Activated naive CD8-positive, alpha-beta T cell (primary cell): ENCODE measurements around the gene TMEM168.
"Not testable (repeated sequence)": the region's sequence is repeated elsewhere in the genome, so short reads cannot be mapped to it uniquely, and the experiment has no call there.

Experiments
- H3K27ac Mint-ChIP-seq: one replicate; pipeline ENCODE4 v1.8.0; 2021; ENCODE audit warnings: mixed read lengths
- H3K27me3 Mint-ChIP-seq: one replicate; pipeline ENCODE4 v1.8.0; 2021; ENCODE audit warnings: mixed read lengths
- H3K36me3 Mint-ChIP-seq: one replicate; pipeline ENCODE4 v1.8.0; 2021; ENCODE audit warnings: mixed read lengths
- H3K4me1 Mint-ChIP-seq: one replicate; pipeline ENCODE4 v1.8.0; 2021; ENCODE audit warnings: low read depth, mixed read lengths
- H3K4me3 Mint-ChIP-seq: one replicate; pipeline ENCODE4 v1.8.0; 2021; ENCODE audit warnings: mild to moderate bottlenecking, mixed read lengths
- H3K9me3 Mint-ChIP-seq: one replicate; pipeline ENCODE4 v1.8.0; 2021; ENCODE audit warnings: low read depth, mixed read lengths

The TMEM168 gene

DNA sequence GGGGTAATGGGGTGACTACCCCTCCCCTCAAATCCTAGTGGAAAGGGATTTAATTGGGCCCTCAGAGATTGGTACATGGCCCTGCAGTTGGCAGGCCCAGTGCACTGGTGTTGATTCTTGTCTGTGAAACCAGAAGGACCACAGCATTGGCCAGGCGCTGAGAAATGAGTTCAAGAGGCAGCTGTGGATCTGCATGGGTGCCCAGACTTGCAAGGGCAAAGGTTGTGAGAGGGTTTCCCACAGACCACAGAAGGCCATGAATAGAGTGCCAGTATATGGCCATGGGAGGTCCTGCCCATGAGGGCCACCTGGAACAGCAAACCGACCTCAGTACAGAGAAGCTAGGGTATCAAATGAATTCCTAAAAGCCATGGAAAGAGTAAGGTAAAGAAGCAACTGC lies 32.9 kb downstream of the TMEM168 start:
- Mint-ChIP-seq H3K4me1 (no peaks in the 10 kb centered on the region), H3K36me3 (peaks cover 3% of the 10 kb centered on the region), H3K4me3 (no peak overlapping the region), H3K27me3 (no peaks in the 10 kb centered on the region), H3K9me3 (no peaks in the 10 kb centered on the region), H3K27ac (no peak overlapping the region)

DNA sequence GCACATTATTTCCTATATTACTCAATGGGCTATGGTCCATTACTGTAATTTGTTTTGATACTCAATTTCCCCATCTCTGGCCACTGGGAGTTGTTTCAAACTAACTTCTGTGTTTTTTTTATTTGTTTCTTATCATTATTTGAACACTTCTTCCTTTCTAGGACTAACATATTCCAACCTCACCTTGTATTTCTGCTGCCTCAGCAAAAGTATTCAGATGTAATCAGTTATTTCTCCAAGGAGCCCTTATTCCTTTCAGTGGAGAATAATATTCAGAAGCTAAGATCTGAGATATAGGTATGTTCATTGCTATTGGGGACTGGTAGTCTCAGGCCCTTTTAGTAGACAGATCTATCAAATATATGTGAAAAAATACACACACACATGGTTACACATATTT lies 36.9 kb downstream of the TMEM168 start:
- no peaks in the 10 kb centered on the region for H3K27me3 Mint-ChIP-seq
- H3K4me1 Mint-ChIP-seq = peaks cover 8% of the 10 kb centered on the region
- H3K27ac Mint-ChIP-seq = no peak overlapping the region
- H3K36me3 Mint-ChIP-seq = peaks cover 3% of the 10 kb centered on the region
- no peaks in the 10 kb centered on the region for H3K9me3 Mint-ChIP-seq
- H3K4me3 Mint-ChIP-seq = no peak overlapping the region

DNA sequence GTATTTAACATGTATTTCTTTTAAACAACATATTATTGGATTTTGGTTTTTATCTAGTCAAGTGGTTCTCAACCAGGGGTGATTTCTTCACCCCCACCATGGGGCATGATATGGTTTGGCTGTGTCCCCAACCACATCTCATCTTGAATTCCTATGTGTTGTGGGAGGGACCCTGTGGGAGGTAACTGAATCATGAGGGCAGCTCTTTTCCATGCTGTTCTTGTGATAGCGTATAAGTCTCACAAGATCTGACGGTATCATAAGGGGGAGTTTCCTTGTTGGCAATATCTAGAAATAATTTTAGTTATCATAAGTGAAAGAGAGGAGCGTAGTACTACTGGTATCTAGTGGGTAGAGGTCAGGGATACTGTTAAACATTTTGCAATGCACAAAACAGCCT lies 37.6 kb downstream of the TMEM168 start:
- H3K4me1 Mint-ChIP-seq = peaks cover 8% of the 10 kb centered on the region
- H3K9me3 Mint-ChIP-seq = no peaks in the 10 kb centered on the region
- H3K27me3 Mint-ChIP-seq = no peaks in the 10 kb centered on the region
- peaks cover 3% of the 10 kb centered on the region for H3K36me3 Mint-ChIP-seq
- H3K4me3 Mint-ChIP-seq = no peak overlapping the region
- H3K27ac Mint-ChIP-seq = no peak overlapping the region

DNA sequence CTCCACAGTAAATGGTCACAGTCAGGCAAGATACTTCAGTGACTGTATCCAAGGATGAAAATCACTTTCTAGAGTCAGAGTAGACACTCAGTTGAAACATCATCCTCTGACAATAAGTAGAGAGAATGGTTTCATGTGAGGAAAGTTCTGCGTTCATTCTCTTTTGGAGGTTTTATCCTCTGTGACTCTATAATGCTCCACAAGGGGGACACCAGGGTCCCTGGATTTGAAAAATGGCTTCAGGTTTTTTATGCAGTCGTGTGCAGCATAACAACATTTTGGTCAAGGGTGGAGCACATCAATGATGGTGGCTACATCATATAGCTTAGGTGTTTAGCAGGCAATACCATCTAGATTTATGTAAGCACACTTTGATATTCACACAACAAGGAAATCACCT lies 40.4 kb downstream of the TMEM168 start:
- H3K4me1 Mint-ChIP-seq = peaks cover 8% of the 10 kb centered on the region

DNA sequence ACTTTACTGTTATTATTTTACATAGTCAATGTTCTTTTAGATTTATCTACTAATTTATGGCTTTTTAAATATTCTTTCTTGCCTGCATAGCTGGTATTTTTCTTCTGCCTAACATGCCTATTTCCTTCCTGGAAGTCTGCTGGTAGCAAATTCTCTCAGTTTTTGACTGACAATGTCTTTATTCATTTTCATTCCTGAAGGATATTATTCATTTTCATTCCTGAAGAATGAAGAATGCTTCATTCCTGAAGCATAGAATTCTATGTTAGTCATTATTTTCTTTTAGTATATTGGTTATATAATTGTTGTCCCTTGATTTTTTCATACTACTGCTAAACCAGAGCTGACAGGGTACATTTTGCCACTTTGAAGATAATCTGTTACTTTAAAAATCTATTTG lies 41.8 kb downstream of the TMEM168 start:
- no peak overlapping the region for H3K4me3 Mint-ChIP-seq
- H3K27me3 Mint-ChIP-seq = no peaks in the 10 kb centered on the region
- peaks cover 8% of the 10 kb centered on the region for H3K4me1 Mint-ChIP-seq
- H3K9me3 Mint-ChIP-seq = no peaks in the 10 kb centered on the region
- no peak overlapping the region for H3K27ac Mint-ChIP-seq
- no peaks in the 10 kb centered on the region for H3K36me3 Mint-ChIP-seq

More for the DNA sequence above, 40.4 kb downstream of the TMEM168 start:
- Mint-ChIP-seq H3K9me3 (no peaks in the 10 kb centered on the region), H3K27me3 (no peaks in the 10 kb centered on the region), H3K4me3 (no peak overlapping the region), H3K27ac (no peak overlapping the region), H3K36me3 (no peaks in the 10 kb centered on the region)

DNA sequence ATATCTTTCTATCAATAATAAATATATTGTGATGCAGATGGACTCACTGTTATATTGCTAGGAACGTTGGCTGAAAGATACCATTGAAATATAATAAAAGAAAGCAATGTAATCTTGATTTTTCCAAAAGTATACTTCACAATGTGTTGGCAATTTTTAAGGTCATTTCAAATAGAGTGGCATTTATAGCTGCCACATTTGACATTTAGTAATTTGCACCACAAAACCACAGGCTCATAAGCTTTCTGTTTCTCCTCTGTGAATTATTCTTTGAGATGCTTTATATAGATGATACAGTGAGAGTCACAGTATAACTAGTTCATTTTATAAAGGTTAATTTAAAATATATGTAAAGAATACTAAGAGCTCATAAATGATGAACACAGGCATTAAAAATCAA lies 44.6 kb downstream of the TMEM168 start:
- H3K9me3 Mint-ChIP-seq = no peaks in the 10 kb centered on the region
- H3K4me1 Mint-ChIP-seq = peaks cover 6% of the 10 kb centered on the region
- H3K27me3 Mint-ChIP-seq = peaks cover under 1% of the 10 kb centered on the region
- H3K36me3 Mint-ChIP-seq = no peaks in the 10 kb centered on the region
- H3K27ac Mint-ChIP-seq = no peak overlapping the region
- H3K4me3 Mint-ChIP-seq = no peak overlapping the region

DNA sequence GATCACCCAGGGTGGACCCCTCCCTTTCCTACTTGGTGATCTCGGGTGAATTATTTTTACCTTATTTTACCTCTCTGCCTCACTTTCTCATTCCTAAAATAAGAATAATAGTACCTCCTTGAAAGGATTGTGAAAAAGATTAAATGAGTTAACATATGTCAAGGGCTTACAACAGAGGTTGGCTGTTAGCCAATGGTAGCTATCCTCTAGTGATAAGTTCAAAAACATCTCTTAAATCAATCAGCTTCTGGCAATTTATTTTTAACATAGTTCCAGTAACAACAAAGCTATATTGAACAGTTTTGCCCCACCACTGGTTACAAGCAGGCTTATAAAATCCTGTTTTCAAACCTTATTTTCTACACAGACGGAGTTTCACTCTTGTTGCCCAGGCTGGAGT lies 45.4 kb downstream of the TMEM168 start:
- peaks cover 2% of the 10 kb centered on the region for H3K27me3 Mint-ChIP-seq
- no peaks in the 10 kb centered on the region for H3K36me3 Mint-ChIP-seq
- H3K4me3 Mint-ChIP-seq = no peak overlapping the region
- no peaks in the 10 kb centered on the region for H3K9me3 Mint-ChIP-seq
- no peaks in the 10 kb centered on the region for H3K4me1 Mint-ChIP-seq
- H3K27ac Mint-ChIP-seq = no peak overlapping the region

DNA sequence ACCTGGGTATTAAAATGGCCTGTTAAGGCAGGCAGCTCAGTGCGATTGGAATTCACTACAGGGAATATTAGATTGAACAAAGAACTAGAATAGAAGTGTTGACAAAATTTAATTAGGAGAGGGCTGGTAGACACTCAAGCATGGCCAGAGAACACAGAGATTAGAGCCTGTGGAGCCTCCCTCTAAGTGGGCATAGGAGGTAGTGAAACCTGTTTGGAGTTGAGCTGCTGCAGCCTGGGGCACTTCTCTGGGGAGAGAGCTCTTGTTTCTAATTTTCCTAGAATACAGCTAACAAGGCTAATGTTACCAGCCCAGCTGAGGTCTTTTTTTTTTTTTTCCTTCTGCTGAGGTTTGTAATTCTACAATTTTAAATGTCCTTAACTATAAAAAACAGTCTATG lies 46.4 kb downstream of the TMEM168 start:
- Mint-ChIP-seq H3K9me3 (peaks cover 3% of the 10 kb centered on the region), H3K27ac (no peak overlapping the region), H3K4me3 (no peak overlapping the region), H3K4me1 (no peaks in the 10 kb centered on the region), H3K27me3 (peaks cover 4% of the 10 kb centered on the region), H3K36me3 (peaks cover 2% of the 10 kb centered on the region)

DNA sequence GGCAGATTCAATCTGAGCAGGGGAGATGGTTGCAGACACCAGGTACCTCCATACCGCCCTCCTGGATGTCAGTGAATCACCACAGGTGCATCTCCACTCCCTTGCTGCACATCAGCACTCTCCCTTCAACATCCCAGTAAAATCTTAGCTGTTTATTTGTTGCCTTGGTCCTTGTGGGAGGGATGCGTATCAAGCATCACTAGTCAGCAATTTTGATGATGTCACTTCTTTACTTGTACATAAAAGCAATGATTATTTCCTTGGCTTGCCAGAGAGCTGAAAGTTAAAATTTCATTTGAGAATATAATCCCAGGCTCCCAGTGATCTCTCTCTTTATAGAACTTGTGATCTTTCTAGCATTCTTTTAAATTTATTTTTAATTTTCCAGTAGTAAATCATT lies 49.5 kb downstream of the TMEM168 start:
- Mint-ChIP-seq H3K4me1 (no peaks in the 10 kb centered on the region), H3K27me3 (peaks cover 6% of the 10 kb centered on the region), H3K27ac (no peak overlapping the region), H3K4me3 (no peak overlapping the region), H3K9me3 (peaks cover 5% of the 10 kb centered on the region), H3K36me3 (peaks cover 6% of the 10 kb centered on the region)

DNA sequence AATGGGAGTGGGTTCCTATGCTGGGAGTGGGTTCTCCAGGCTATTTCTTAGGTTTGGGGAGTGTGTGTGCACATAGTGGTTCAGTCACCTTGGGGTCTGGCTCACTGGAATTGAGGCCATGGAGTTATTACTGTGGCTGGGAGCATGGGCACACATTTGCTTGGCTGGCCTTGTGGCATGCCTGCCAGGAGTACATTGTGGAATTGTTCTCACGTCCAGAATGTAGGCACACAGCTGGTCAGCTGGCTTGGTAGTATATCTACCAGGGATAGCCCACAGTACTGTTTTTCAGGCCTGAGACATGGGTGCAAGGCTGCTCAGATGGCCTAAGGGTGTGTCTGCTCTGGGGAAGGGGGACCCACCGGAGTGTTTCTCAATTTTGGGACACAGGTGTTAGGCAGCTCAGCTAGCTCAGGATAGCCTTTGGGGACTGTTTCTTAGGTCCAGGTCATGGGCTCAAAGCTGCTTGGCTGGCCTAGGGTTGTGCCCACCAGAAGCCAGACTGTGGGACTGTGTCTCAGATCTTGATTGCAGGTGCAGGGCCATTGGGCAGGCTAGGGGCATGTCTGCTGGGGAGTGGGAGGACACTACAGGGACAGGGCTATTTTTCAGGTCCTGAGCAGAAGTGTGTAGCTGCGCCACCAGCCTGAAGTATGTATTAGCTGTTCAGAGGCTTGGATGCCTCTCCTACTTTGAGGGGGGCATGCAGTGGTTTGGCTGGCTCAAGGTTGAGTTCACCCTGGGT lies 50.6 kb downstream of the TMEM168 start:
- Mint-ChIP-seq H3K4me3 (no peak overlapping the region), H3K27ac (no peak overlapping the region), H3K36me3 (peaks cover 6% of the 10 kb centered on the region), H3K27me3 (peaks cover 6% of the 10 kb centered on the region), H3K4me1 (no peaks in the 10 kb centered on the region), H3K9me3 (peaks cover 5% of the 10 kb centered on the region)

DNA sequence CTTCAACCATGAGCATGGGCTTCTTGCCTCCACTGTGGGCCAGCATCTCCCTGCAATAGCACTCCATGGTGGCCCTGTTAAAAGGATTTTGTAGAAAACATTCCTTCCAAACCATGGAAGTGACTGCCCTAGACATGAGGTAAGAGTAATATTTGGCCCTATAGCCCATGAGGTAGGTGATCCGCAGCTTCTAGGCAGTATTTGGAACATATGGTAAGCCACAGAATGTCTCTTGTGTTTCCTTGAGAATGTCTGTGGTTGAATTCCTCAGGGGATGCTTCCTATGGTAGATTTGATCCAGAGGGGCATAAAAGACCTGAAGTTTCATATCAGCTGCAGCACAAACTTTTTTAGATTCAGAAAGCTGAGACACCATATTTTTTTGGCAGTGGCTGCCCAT lies 54.9 kb downstream of the TMEM168 start:
- peaks cover 11% of the 10 kb centered on the region for H3K9me3 Mint-ChIP-seq
- H3K4me1 Mint-ChIP-seq = no peaks in the 10 kb centered on the region
- peaks cover 4% of the 10 kb centered on the region for H3K27me3 Mint-ChIP-seq
- no peak overlapping the region for H3K27ac Mint-ChIP-seq
- peaks cover 11% of the 10 kb centered on the region for H3K36me3 Mint-ChIP-seq
- no peak overlapping the region for H3K4me3 Mint-ChIP-seq

DNA sequence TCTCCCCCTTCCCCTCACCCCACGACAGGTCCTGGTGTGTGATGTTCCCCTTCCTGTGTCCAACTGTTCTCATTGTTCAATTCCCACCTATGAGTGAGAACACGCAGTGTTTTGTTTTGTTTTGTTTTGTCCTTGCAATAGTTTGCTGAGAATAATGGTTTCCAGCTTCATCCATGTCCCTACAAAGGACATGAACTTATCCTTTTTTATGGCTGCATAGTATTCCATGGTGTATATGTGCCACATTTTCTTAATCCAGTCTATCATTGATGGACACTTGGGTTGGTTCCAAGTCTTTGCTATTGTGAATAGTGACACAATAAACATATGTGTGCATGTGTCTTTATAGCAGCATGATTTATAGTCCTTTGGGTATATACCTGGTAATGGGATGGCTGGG lies 58.9 kb downstream of the TMEM168 start:
- H3K9me3 Mint-ChIP-seq = peaks cover 15% of the 10 kb centered on the region
- H3K27me3 Mint-ChIP-seq, H3K36me3 Mint-ChIP-seq: not testable (repeated sequence)

DNA sequence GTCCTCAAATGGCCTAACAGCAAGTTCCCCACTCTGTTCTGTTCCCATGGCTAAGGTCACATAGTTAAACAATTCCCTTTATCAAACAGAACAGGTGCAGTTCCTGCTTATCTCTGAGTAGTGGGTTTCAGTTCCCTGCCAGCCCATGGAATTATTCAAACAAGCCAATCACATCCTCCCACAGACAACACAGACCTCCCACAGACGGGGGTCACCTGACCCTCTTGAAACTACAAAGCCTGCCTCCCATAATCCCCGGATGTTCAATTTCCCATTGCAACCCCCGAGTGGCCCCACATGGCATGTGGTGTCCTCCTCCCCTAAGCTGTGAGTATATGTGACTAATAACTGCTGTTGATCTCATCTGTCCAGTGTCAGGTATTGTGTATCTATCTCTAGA lies 64.1 kb downstream of the TMEM168 start:
- peaks cover 4% of the 10 kb centered on the region for H3K27me3 Mint-ChIP-seq
- no peak overlapping the region for H3K27ac Mint-ChIP-seq
- H3K9me3 Mint-ChIP-seq = peaks cover 9% of the 10 kb centered on the region
- no peaks in the 10 kb centered on the region for H3K4me1 Mint-ChIP-seq
- H3K4me3 Mint-ChIP-seq = no peak overlapping the region
- H3K36me3 Mint-ChIP-seq = no peaks in the 10 kb centered on the region

More for the DNA sequence above, 58.9 kb downstream of the TMEM168 start:
- H3K4me3 Mint-ChIP-seq, H3K27ac Mint-ChIP-seq, H3K4me1 Mint-ChIP-seq: not testable (repeated sequence)

DNA sequence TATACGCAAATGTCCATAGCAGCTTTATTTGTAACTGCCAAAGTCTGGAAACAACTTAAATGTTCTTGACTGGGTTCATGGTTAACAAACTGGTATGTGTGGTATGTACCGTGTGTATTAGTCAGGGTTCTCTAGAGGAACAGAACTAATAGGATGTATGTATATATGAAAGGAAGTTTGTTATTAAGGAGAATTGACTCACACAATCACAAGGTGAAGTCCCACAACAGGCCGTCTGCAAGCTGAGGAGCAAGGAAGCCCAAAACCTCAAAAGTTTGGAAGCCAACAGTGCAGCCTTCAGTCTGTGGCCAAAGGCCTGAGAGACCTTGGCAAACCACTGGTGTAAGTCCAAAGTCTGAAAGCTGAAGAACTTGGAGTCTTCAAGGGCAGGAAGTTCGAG lies 66.8 kb downstream of the TMEM168 start:
- no peak overlapping the region for H3K27ac Mint-ChIP-seq
- H3K4me1 Mint-ChIP-seq = no peaks in the 10 kb centered on the region
- no peaks in the 10 kb centered on the region for H3K36me3 Mint-ChIP-seq
- H3K27me3 Mint-ChIP-seq = peaks cover 6% of the 10 kb centered on the region
- H3K4me3 Mint-ChIP-seq = no peak overlapping the region
- H3K9me3 Mint-ChIP-seq = no peaks in the 10 kb centered on the region

DNA sequence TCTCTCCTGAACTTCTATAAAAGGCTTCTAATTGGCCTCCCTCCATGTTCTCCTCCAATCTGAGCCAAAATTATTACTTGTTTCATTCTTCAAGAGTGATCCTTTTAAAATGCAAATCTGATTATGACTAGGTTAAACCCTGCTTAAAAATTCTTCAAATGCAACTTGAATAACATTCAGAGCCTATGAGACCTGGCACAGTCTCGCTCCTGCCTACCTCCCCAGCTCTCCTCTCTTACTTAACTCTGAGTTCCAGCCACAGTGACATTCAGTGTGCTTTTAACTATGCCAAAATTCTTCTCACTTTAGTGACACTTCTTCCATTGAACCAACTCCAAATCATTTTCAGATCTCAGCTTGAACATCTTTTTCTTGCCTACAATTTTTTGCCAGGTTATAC lies 68.8 kb downstream of the TMEM168 start:
- Mint-ChIP-seq H3K4me3 (no peak overlapping the region), H3K27ac (no peak overlapping the region), H3K9me3 (no peaks in the 10 kb centered on the region), H3K36me3 (no peaks in the 10 kb centered on the region), H3K27me3 (peaks cover 6% of the 10 kb centered on the region), H3K4me1 (no peaks in the 10 kb centered on the region)

DNA sequence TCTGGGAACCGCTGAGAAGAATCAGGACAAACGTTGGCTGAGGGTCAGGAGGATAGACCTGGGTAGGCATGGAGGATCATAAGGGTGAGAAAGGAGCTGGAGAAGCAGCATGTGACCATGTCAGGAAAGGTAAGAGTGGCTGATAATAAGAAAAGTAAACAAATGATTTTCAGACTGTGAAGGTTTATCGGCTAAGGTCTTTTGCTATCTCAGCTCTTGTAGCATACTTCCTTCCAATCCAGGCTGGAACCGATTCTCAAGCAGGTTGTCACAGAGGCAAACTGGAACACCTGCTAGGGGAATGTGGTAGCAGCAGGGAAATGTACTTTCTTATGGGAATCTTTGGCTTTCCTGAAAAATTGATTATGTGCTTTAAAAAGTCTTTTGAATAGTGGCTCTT lies 74.7 kb downstream of the TMEM168 start:
- Mint-ChIP-seq H3K36me3 (no peaks in the 10 kb centered on the region), H3K4me1 (no peaks in the 10 kb centered on the region), H3K27ac (no peak overlapping the region), H3K9me3 (no peaks in the 10 kb centered on the region), H3K4me3 (no peak overlapping the region), H3K27me3 (peaks cover under 1% of the 10 kb centered on the region)
